ENCODE data around the gene MBLAC1.

MBLAC1 gene, protein sequence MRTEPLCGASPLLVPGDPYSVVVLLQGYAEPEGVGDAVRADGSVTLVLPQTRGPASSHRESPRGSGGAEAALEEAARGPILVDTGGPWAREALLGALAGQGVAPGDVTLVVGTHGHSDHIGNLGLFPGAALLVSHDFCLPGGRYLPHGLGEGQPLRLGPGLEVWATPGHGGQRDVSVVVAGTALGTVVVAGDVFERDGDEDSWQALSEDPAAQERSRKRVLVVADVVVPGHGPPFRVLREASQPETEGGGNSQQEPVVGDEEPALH

DNA sequence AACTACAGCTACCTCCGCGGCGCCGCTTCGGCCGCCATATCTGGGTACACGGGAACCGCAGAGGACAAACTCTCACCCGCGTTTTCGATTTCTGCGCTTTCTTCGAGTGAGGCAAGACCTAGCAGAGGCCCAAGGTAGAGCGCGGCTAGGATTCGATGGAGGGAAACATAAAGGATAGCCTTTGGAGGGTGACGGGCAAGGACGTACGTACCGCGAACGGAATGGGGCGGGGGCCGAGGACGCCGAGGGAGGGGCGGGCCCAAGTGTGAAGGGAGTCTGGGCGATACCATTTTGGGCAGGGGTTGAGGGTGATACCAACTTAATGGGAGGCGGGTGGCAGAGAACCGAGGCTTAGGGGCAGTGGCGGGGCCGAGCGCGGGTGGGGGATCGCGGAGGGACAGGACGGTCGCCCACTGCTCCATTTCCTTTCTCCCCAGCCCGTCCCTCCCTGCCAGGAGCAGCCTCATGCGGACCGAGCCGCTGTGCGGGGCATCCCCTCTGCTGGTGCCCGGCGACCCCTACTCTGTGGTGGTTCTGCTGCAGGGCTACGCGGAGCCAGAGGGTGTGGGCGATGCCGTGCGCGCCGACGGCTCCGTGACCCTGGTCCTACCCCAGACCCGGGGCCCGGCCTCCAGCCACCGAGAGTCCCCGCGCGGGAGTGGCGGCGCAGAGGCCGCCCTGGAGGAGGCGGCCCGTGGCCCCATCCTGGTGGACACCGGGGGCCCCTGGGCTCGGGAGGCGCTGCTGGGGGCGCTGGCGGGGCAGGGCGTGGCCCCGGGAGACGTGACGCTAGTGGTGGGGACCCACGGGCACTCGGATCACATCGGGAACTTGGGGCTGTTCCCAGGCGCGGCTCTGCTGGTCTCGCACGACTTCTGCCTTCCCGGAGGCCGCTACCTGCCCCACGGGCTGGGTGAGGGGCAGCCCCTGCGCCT, at the start of gene MBLAC1:
Gene MBLAC1 (plus strand): TSS at position 37 of the 935 bp plus-strand sequence. CDS start 429 bp downstream, at position 466.
- peak; percentile 56 to 93 (median 84) for DNase-seq

DNA sequence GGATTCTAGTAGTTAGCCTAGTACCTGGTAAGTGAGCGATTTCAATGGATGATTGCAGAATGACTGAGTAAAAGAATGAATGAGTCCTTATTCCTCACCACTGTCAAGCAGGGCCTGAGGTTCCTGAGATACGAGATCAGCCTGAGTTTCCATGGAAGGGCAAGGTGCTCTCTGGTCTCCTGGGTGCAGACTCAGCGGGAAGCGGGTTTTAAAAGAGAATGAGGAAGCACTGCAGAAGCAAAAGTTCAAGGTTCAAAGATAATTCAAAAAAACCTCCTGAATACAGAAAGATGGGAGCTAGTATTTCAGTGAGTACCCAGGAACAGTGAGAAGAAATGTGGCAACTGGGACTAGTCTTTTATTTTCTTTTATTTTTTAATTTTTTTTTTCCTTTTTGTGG, 49.6 kb upstream of the MBLAC1 start:
- DNase-seq = no peak

DNA sequence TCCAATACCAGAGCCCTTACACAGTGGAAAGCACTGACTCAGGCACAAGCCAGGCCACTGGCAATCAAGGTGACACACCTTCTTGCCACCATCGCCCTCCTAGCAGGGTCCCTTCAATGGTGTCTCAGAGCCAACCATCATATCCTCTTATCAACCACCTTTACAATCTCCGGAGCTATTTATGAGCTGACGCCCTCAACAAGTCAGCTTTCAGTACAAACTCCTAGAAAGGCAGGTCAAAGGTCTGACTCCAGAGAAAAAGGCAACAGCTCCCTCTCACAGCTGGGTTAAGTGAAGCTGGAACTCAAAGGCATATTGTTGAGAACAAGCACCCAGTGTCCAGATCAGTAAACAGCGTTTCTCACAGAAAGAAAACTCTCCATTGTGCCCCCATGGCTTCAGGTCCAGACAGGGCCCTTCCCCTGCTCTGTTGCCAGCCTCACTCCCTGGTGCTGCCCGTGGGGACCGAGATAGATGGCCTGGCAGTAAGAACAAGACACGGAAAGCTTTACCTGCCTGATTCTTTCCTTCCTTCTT, 47.7 kb upstream of the MBLAC1 start:
- DNase-seq = peak in 40 of 56 donors; percentile 1 to 79 (median 36)

DNA sequence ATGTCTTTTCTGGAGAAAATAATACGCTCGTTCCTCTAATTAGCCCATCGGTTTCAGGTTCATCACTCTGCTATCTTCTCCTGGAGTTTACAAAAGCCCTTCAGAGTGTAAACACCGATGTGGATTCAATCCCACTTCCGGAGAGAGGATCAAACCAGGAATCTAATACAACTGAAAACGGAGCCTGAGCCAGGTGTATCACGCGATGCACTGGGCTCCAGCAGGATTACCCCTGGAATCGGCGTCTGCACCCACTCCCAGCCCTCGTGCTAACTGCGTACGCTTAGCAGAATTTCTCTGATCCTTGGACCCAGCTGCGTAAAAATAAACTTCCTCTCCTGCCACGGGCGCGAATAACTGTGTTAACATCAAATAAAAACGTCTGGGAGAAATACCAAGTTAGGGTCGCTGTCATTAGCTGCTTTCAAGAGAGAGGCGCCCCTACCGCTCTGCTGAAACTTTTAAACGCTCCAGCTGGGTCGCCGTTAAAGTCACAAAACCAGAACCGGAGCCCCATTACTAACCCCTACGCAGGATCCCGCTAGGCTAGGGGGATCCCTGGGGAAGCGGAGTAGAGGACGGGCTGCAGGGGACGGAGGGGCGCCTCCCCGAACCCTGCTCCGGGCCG, 45.7 kb upstream of the MBLAC1 start:
- peak in 1 of 56 donors; percentile 45 for DNase-seq

DNA sequence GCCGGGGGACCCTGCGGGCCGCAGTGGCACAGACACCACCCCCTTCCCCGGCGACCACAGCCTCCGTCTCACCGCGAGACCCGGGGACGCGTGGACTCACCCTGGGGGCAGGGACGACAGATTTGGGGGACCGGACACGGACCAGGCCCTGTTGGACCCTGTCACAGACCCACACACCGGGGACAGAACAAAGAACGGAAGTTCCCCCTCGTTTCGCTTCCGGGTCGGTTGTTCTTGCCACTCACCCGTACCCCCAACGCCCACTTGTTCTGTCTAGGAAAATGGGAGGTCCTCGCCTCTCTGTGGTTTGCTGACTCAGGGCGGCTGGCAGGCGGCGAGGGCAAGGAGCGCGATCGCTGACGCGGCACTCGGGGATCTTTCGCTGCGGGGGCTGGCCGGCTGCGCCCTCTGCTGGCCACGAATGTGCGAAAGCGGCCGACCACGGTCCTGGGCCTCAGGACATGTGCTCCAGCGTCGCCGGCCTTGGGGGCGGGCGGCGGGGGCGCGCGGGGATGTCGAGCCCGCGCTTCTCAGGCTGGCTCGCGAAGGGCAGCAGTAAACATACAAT, 45.1 kb upstream of the MBLAC1 start, which contains the start of gene ZNF3:
Gene ZNF3 (minus strand): TSS at position 189 of the 568 bp plus-strand sequence. CDS start 4,366 bp downstream, outside the sequence.
- DNase-seq = peak; percentile 87 to 100 (median 98)

DNA sequence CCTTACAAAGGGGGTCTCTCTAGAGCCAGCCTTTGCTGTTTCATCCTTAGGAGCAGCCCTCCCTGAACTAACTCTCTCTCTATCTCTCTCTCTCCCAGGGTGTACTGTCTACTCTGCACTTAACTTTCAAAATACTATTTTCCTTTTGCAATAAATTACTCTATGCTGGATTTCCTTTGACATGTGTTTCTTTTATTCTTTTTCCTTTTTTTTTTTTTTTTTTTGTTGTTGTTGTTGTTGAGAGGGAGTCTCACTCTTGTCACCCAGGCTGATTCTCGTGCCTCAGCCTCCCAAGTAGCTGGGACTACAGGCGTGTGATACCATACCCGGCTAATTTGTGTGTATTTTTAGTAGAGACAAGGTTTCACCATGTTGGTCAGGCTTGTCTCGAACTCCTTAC, 43.8 kb upstream of the MBLAC1 start:
- DNase-seq = no peak

DNA sequence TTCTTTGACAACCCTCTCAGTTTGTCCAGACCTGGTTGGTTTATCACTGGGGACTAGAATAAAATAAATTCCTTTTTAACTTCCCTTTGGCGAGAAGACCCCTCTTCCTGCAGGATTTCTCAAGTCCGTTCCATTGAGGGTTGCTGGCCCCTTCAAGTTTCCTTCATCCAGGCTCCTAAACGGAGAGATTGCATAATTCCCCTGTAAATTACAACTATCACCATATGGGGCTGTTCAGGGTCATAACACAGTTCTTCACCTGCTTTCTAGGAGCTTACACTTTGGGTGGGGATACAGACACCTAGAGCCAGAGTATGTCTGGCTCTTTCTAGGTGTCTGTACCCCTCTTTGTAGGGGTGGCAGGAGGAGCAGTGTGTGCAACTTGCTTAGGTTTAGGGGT, 41.3 kb upstream of the MBLAC1 start:
- no peak for DNase-seq

DNA sequence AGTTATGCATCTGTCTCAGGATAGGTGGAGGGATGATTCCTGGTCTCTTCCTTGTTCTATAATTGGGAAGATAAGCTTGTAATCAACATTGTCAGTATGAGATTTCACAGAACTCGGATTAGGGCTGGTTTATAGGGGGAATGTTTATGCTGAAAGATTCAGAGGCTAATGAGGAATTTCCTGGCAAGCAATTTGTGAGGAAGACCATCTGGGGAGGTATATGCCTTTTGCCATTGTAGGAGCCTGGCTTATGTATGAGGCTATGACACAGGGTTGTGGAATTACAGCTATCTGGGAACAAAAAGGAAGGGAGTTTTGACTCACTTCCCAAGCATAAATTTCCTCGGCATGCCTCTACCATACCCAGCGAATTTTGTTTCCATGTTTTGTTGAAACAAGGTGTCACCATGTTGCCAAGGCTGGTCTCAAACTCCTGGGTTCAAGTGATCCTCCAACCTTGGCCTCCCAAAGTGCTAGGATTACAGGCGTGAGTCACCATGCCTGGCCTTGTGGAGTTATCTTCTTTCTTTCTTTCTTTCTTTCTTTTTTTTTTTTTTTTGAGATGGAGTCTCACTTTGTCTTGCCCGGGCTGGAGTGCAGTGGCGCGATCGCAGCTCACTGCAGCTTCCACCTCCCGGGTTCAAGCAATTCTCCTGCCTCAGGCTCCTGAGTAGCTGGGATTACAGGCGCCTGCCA, 39.6 kb upstream of the MBLAC1 start:
- no peak for DNase-seq

DNA sequence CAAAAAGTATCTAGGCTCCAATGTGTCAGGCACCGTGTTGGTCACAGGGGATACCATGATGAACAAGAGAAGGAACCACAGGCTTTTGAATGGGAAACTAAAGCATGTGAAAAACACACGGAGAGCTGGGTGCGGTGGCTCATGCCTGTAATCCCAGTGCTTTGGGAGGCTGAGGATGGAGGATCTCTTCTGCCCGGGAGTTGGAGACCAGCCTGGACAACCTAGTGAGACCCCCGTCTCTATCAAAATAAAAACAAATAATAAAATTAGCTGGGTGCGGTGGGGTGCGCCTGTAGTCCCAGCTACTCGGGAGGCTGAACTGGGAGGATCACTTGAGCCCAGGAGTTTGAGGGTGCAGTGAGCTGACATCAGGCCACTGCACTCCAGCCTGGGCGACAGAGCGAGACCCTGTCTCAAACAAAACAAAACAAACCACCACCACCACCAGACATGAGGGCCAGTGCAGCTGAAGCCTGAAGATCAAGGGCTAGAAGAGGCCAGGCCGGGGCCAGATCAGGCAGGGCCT, 38.6 kb upstream of the MBLAC1 start:
- no peak for DNase-seq

DNA sequence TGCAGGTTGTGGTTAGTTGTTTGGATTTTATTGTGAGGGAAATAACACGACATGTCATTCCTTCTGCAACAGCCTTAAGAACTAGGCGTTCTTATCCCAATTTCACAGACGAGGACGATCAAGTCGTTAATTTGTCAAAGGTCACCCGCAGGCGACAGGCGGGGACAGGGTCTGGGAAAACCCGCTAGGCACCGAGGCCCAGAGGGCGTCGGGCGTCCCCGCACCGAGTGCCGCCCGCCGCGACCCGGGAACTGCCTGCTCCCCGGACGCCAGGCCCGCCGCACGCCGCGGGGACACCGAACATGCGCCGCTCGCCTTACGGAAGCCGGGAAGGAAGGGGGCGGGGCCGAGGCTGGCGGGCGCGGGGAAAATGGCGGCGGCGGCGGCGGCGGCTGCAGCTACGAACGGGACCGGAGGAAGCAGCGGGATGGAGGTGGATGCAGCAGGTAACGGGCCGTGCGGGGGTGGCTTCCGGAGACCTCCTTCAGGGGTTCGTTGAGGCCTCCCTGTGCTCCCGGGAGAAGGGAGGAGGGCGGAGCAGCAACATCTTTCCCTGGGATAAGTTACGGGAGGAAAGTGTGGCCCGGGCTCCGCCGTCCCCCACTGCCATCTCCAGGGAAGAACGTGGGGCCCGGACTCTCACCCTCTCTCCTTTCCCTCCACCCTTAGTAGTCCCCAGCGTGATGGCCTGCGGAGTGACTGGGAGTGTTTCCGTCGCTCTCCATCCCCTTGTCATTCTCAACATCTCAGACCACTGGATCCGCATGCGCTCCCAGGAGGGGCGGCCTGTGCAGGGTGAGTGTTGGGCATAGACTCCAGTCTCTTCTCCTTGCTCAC, 37.9 kb upstream of the MBLAC1 start, which contains the start of gene COPS6:
Gene COPS6 (plus strand): TSS at position 349 of the 837 bp plus-strand sequence. CDS start 22 bp downstream, at position 371.
- peak in 52 of 56 donors; percentile 8 to 85 (median 64) for DNase-seq

DNA sequence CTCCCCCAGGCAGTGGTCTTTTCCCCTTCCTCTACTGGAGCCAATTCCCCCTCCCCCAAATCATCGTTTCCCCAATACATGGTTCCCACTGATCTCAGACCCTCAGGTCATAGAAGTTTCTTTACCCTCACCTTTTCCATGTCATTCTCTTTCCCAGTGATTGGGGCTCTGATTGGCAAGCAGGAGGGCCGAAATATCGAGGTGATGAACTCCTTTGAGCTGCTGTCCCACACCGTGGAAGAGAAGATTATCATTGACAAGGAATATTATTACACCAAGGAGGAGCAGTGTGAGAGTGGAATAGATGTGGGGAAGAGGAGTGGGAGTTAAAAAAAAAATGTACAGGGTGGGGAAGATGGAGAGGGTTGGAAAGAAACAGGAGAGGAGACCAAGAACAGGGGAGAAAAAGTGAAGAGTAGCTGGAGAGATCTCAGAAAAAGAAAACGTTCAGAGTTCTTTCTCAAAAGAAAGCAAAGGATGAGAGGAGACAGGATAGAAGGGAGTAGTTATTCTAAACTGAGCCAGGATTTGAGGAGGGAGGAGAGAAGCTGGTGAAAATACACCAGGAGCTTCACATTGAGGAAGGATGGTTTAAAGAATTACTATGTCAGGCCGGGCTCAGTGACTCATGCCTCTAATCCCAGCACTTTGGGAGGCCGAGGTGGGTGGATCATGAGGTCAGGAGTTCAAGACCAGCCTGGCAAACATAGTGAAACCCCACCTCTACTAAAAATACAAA, 37.1 kb upstream of the MBLAC1 start:
- no peak for DNase-seq

DNA sequence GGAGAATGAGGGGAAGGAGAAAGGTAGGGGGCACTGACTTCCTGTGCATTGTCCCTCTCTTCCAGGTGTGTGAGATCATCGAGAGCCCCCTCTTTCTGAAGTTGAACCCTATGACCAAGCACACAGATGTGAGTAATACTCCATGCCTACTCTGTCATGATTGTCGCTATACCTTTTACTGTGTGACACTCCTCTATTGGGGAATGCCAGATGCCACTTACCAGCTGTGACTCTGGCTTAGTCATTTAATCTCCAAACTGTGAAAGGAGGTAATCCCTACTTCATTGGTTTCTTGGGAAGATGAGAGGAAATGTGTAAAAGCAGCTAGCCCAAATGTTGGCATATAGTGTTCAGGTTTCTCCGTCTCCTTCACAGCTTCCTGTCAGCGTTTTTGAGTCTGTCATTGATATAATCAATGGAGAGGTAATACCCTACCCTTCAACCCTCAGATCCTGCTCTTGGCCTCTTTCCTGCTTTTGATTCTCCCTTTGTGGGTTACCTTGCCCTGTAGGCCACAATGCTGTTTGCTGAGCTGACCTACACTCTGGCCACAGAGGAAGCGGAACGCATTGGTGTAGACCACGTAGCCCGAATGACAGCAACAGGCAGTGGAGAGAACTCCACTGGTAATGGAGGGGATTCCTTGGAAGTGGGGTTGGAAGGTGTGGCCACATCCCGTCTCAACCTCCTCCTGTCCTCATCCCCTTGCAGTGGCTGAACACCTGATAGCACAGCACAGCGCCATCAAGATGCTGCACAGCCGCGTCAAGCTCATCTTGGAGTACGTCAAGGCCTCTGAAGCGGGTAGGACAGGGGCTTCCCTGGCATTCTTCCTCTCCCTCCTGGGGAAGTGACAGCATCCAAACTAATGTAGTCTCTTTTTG, 36.0 kb upstream of the MBLAC1 start:
- DNase-seq = no peak

DNA sequence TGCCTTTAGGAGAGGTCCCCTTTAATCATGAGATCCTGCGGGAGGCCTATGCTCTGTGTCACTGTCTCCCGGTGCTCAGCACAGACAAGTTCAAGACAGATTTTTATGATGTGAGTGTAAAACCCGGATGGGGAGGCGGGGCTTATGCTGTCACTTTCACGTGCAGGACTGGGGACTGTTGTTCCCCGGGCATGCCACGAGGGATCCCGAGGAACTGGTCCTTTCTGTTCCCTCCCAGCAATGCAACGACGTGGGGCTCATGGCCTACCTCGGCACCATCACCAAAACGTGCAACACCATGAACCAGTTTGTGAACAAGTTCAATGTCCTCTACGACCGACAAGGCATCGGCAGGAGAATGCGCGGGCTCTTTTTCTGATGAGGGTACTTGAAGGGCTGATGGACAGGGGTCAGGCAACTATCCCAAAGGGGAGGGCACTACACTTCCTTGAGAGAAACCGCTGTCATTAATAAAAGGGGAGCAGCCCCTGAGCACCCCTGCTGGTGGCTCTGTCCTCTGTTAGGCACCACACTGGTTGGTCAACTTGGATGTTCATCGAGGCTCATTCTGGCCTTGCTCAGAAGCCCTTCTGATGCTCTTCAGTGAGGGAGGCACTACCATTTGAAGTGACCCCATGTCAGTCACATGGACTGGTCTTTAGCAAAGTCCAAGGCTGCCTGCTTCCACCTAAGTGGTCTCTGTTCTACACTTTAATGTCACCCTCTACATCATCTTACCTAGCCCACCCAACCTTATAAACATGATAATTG, 35.2 kb upstream of the MBLAC1 start:
- no peak for DNase-seq

DNA sequence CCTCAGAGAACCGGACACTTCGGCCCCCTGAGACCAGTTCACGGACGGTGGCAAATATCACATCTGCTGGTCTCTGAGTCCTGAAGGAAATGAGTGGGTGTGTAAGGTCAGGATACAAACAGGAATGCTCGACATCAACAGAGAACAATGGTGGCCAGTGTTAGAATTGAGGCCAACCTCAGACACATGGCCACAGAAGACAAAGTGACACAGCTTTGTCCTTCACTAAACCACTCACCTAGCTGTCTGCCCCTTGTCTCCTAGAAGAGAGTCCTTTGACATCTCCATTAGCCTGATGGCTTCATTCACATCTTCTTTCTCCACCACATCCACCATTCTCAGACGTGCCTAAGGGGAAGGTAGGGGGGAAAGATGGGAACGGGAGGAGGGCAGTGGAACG, 33.7 kb upstream of the MBLAC1 start:
- DNase-seq = no peak

DNA sequence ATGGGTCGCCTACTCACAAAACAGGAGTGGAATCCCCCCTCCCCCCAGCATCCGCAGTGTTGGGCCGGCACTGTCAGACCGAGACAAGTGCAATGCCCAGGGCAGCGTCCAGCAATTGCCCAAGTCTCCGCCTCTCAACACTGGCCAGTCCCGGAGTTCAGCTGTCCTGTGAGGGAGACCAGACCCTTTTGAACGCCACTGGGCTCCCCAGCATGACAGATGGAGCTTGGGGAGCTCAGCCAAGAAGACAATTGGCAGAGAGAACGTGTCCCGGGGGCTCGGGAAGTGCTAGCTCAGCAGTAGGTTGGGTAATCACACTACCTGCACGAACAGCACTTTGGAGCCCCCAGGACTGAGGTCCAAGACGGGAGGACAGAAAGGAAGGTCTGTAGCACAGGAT, 33.3 kb upstream of the MBLAC1 start:
- no peak for DNase-seq

DNA sequence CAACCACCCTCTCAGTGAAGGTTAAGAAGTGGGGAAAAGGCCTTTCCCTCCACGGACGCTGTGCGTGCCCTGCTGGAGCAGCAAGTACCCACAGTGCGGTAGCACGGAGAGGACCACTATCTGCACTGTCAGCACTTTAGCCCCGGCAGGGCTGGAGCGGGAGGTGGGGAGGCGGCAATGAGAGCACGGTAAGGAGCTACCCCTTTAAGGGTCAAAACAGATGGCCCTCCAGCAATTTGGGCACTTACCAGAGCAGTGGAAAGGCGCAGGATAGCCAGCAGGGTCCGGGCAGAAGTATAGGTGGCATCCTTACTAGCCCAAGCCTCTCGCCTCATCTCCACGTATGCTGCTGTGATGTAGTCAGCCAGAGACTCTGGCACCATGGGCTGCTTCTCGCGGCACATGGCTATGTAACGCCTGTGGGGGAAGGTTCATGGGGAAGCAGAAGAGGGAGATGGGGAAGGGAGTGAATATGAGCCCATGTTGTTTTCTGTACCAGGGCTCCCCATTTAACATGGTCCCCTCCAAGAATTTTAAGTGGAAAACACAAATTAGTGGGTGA, 32.8 kb upstream of the MBLAC1 start:
- no peak for DNase-seq

Data from amygdala (tissue), 56 donors.